T-helper 9 cell (primary cell): Measurements from ENCODE around the gene PLEKHN1.

Source experiments
- DNase-seq: peaks from one replicate; pipeline ENCODE4 v3.0.0-alpha.2; 2020

The PLEKHN1 gene

DNA sequence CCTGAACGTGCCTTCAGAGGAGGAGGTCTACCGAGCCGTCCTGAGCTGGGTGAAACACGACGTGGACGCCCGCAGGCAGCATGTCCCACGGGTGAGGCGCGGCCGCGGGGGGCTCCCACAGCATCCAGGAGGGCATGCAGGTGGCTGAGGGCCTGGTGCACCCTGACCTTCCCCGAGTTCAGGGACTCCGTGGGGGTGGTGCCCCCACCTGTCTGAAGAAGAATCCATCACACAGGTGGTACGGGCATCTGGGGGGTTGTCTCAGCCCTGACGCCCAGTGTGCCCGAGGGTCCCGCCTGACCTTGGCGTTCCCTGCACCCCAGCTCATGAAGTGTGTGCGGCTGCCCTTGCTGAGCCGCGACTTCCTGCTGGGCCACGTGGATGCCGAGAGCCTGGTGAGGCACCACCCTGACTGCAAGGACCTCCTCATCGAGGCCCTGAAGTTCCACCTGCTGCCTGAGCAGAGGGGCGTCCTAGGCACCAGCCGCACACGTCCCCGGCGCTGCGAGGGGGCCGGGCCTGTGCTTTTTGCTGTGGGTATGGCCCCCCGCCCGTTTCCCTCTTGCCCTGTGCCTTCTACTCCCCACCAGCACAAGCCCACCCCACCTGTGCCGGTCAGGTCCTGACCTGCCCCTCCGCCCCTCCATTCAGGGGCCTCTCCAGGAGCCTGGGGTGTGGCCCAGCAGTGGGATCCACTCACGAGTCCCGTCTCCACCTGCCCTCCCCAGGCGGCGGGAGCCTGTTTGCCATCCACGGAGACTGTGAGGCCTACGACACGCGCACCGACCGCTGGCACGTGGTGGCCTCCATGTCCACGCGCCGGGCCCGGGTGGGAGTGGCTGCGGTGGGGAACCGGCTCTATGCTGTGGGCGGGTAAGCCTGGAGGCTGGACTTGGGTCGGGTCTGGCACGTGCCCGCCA, 3.6 kb upstream of the PLEKHN1 start:
- no peak for DNase-seq

DNA sequence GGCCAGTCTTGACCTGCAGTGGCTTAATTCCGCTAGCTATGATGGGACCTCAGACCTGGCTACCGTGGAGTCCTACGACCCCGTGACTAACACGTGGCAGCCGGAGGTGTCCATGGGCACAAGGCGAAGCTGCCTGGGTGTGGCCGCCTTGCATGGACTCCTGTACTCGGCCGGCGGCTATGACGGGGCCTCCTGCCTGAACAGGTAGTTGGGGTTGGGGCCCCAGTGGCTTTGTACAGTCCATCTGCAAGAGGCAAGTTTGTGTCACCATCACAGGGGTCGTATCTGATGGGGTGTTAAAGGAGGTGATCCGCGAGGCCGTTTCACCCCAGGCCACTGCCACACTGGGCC, 3.0 kb upstream of the PLEKHN1 start:
- no peak for DNase-seq

DNA sequence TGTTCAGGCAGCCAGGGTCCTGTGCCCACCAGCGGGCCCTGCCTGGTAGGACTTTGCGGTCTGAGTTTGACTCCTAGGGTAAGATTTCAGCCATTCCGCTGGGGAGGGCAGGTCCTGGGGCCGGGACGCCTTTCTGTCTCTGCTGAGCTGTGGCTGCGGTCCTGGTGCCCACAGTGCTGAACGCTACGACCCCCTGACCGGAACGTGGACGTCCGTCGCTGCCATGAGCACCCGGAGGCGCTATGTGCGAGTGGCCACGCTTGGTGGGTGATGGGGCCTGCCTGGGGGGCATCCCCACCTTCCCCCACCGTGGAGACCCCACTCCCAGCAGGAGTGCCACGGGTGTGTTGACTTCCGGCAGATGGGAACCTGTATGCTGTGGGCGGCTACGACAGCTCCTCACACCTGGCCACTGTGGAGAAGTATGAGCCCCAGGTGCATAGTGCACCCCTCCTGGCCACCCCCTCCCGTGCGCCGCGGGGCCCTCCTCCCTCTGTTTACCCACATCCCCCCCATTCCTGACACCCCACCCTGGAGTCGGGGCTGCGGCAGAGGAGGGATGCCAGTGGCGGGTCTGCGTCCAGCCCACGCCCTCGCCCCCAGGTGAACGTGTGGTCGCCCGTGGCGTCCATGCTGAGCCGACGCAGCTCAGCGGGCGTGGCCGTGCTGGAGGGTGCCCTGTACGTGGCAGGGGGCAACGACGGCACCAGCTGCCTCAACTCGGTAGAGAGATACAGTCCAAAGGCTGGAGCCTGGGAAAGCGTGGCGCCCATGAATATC, 2.3 kb upstream of the PLEKHN1 start:
- no peak for DNase-seq

DNA sequence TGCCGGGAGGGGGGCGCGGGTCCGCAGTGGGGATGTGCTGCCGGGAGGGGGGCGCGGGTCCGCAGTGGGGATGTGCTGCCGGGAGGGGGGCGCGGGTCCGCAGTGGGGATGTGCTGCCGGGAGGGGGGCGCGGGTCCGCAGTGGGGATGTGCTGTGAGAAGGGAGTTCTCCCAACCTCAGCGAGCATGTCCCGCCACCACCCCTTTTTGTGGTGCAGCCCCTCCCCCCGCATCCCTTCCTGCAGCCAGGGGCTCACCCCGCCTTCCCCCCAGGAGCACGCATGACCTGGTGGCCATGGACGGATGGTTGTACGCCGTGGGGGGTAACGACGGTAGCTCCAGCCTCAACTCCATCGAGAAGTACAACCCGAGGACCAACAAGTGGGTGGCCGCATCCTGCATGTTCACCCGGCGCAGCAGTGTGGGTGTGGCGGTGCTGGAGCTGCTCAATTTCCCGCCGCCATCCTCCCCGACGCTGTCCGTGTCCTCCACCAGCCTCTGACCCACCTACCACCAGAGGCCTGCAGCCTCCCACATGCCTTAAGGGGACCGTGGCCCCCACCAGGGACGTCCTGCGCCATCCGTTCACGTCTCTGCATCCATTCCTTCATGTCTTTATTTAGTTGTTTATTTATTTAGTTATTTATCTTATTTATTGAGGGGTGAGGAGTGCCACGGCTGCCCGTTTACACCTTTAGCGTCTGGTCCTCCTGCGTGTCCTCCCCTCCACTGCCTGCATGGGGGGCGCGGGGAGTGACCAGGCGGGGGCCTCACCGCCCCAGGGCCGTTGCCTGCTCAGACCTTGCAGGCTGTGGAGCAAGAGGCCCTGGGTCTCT, 1.4 kb upstream of the PLEKHN1 start:
- no peak for DNase-seq

DNA sequence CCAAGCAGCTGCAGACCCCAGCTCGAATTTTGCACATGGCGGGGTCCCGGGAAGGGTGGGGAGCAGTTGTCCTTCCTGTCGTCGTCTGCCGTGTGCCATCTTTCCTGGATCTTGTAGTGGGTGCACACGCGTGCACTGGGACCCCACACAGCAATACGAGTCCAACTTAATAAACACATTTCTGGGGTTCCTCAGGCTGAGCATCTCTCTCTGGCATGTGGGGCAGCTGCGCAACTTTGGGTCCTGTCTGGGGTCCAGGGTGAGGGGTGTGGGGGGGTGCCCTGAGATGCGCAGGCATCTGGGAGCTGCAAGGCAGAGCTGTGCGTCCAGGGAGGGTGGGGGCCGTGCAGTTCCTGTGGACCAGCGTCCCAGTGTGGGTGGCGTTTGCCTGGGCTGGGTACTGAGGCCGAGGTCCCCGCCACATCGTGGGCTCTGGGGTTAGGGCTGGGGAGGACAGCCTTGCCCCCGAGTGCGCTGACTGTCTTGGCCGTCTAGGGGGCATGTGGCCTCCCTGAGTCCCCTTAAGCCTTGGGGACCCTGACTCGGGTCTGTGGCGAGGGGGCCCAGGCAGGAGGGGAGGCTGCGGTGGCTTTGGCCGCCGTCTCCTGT, 652 bp upstream of the PLEKHN1 start:
- DNase-seq = no peak

DNA sequence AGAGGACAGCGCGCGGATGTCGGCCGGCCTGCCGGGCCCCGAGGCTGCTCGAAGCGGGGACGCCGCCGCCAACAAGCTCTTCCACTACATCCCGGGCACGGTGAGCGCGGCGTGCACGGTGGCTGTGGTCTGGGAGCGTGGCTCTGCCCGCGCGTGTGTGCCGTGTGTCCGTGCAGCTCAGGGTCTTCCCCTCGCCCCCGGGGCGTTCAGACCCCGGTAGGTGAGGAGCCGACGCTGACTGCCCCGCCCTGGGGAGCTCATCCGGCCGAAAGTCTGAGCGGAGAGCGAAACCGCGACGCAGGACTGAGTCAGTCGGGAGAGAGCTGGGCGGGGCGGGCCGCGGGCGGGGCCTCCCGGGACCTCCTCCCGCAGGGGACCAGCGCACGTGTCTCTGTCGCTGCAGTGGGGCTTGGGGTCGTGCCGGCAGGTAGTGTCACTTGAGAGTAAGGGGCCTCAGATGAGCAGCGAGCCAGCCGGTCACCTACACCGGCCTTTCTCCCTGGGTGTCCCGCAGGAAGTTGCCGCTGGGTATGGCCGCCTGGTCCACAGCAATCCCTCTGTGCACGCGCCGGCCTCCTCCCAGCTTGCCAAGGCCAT, 520 bp downstream of the PLEKHN1 start:
- DNase-seq = peak; percentile 68

DNA sequence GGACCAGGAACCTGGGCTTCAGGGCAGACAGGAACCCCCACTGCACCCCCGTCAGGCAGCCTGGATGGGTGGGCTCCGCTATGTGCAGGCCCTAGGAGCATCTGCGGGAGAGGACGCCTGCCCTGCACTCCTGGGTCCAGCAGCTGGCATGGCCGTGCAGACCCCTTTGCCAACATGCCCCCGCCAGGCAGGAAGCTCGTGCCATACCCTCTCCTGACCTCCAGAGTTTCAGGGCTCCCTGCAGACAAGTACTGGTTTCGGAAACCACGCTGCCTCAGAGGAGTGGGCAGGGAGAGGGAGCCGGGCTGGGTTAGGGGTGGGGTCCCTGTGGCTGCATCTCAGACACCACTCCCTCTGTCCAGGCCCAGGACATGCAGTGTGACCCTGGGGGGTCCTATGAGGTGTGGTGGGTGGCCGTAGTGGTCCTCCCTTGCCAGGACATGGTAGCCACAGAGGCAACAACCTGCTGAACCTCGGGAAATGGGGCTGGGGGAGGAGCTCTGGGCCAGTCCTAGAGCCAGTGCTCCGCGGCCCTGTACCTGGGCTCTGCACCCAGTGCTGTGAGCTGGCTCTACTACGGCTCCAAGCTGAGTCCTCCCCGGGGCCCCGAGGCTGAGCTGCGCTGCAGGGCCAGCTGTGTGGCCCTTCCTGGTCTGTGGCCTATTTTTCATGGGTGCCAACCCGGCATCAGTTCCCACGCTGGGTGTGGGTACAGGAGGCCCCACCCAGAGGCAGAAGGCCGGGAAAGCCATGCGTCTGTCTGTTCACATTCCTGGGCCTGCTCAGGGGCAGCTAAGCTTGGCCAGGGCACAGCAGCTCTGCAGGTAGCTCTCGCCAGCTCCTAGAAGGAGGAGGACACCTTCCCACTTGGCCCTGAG, 1.4 kb downstream of the PLEKHN1 start:
- DNase-seq = no peak

DNA sequence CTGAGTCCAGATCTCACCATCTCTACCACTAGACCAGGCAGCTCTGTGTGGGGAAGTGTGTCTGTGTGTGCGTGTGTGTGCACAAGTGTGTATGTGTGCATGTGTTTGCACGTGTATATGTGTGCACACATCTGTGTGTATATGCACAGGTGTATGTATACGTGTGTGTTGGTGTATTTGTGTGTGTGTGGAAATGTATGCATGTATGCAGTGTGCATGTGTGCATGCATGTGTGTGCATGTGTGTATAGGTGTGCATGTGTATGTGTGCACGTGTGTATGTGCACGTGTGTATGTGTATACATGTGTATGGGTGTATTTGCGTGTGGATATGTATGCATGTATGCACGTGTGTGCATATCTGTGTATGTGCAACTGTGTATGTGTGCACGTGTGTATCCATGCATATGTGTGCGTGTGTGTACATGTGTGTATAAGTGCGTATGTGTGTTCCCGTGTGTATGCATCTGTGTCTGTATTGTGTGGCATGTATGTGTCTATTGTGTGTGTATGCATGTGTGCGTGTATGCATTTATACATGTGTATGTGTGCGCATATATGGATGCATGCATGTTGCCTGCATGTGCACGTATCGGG, 3.1 kb downstream of the PLEKHN1 start:
- no peak for DNase-seq

DNA sequence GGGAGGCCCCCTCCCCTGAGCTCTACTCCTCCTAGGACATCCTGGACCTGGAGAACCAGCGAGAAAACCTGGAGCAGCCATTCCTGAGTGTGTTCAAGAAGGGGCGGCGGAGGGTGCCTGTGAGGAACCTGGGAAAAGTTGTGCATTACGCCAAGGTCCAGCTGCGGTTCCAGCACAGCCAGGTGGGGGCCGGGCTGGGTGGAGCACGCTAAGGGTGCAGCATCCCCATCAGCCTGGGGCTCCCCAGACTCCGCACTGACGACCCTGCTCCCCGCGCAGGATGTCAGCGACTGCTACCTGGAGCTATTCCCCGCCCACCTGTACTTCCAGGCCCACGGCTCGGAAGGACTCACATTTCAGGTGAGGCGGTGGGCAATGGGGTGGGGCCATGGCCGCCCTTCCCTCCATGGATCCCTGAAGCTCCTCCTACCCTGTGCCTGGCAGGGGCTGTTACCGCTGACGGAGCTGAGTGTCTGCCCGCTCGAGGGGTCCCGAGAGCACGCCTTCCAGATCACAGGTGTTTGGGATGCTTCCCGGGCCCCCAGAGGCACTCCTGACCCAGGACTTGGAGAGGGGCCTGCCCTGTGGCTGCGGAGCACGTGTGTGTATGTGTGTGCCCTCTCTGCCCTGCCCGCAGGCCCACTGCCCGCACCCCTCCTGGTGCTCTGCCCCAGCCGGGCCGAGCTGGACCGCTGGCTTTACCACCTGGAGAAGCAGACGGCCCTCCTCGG, 4.1 kb downstream of the PLEKHN1 start:
- no peak for DNase-seq

DNA sequence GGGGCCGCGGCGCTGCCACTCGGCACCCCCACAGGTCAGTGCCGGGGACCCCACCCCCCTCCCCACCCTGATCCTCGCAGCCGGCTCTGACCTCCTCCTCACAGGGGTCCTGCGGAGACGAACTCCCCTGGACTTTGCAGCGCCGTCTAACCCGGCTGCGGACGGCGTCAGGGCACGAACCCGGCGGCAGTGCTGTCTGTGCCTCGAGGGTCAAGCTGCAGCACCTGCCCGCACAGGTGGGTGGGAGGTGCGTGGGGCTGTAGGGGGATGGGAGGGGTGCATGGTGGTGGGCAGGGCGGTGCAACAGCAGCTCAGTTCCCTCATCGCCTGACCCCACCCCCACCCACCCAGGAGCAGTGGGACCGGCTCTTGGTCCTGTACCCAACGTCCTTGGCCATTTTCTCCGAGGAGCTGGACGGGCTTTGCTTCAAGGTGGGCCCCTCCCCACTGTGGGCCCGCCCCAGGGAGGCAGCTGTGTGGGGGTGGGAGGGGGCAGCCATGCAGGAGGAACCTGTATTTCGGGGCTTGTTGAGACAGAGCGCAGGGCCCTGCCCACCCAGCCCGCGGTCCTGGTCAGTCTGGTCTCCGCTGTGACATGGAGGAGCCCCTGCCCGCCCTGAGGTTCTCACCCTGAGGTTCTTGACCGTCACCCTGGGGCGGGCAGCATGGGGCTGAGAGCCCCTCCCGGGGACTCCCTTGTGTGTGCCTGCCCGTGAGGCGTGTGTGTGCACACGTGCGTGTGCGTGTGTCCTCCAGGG, 4.9 kb downstream of the PLEKHN1 start:
- no peak for DNase-seq

DNA sequence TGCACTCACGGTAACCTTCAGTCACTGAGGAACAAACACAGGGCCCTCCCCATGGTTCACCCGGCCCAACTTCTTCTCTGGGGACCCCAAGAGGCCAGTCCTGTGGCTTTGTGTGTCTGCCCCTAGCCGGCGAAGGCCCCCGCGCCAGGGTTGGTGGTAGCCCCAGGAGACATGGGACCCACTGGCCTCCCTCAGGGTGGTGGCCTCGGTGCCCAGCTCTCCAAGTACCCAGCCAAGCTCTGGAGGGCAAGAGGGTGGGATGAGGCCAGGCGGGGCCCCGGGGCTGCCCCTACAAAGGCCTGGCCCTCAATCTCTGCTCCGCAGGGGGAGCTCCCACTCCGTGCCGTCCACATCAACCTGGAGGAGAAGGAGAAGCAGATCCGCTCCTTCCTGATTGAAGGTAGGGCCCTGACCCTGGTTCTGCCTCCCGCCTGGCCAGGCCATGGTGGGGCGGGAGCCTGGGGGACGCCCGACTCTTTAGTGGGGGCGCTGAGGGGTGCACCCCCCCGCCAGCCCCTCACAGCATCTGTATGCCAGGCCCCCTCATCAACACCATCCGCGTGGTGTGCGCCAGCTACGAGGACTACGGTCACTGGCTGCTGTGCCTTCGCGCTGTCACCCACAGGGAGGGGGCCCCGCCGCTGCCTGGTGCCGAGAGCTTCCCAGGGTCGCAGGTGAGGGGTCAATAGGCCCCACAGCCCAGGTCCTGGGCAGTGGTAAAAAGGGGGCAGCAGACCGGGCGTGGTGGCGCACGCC, 5.6 kb downstream of the PLEKHN1 start:
- DNase-seq = no peak

DNA sequence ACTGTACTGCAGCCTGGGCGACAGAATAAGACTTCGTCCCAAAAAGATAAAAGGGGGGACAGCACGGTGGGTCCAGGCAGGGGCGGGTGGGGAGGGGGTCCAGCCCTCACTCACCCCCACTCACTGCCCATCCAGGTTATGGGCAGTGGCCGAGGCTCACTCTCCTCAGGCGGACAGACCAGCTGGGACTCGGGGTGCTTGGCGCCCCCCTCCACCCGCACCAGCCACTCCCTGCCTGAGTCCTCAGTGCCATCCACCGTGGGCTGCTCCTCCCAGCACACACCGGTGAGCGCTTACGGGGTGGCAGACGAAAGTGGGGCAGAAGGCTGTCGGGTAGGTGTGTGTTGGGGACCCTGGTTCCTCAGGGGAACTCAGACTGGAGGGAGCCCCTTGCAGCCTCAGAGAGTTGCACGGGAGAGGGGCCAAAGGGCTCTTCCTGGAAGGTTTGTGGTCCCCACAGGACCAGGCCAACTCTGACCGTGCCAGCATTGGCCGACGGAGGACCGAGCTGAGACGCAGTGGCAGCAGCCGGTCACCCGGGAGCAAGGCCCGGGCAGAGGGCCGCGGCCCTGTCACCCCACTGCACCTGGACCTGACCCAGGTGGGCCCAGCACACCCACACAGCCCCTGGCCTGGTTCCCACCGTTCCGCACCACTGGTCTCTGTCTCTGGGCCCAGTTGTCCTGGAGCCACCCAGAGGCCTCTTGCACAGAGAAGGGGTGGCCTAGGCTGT, 6.6 kb downstream of the PLEKHN1 start:
- no peak for DNase-seq

DNA sequence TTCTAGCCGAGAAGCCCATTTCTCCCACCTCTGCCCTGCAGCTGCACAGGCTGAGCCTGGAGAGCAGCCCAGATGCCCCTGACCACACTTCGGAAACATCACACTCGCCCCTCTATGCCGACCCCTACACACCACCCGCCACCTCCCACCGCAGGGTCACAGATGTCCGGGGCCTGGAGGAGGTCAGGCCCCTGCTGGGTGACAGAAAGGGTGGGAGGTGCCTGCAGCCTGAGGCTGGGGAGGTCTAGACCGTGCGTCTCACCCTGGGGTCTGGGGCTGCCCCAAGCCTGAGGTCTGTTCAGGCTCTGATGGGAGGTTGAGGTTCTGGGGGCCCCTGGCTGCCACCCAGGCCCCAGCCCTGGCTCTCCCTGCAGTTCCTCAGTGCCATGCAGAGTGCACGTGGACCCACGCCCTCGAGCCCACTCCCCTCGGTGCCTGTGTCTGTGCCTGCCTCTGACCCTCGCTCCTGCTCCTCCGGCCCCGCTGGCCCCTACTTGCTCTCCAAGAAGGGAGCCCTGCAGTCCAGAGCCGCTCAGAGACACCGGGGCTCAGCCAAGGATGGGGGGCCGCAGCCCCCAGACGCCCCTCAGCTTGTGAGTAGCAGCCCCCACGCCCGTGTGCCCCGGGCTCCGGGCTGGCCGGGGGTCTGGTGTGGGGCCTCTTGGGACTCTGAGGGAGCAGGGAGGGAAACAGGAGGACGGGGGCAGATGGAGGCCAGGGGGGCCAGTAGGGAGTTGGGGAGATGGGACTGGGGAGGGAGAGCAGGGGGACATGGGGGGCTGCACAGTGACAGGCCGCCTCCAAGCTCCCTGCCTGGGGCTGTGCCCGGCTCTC, 7.4 kb downstream of the PLEKHN1 start:
- DNase-seq = no peak

DNA sequence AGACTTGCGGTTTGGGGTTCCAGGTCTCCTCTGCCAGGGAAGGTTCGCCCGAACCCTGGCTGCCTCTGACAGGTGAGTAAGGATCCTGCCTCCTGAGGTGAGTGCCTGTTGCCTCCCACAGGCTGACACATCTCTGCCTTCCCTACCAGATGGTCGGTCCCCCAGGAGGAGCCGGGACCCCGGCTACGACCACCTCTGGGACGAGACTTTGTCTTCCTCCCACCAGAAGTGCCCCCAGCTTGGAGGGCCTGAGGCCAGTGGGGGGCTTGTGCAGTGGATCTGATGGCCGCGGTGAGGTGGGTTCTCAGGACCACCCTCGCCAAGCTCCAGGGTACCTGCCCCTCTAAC, 8.0 kb downstream of the PLEKHN1 start:
- DNase-seq = no peak

DNA sequence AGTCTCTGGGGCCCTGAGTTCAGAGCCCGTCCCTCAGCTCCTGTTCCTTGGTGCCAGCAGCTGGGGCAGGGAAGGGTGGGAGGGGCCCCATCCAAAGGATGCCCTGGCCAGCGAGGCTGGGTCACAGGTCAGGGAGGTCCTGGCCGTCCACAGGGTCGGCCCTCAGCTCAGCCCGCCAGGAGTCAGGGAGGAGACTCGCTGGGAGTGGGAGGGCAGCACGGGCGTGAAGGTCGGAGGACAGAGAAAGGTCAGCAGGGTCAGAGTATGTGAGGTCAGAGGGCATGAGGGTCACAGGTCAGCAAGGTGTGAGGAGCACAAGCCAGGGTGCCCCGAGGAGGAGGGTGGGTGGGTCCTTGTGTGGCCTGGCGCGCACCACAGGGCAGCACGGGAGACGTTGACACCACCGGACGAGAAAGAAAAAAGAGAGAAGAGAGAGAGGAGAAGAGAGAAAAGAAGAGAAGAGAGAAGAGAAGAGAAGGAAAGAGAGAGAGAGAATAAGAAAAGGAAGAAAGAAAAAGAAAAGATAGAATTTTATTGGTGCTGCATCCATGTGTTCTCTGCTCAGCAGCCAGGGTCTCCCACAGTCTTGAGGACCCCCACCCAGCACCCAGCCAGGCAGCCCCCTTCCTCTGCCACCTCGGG, 8.5 kb downstream of the PLEKHN1 start:
- no peak for DNase-seq

DNA sequence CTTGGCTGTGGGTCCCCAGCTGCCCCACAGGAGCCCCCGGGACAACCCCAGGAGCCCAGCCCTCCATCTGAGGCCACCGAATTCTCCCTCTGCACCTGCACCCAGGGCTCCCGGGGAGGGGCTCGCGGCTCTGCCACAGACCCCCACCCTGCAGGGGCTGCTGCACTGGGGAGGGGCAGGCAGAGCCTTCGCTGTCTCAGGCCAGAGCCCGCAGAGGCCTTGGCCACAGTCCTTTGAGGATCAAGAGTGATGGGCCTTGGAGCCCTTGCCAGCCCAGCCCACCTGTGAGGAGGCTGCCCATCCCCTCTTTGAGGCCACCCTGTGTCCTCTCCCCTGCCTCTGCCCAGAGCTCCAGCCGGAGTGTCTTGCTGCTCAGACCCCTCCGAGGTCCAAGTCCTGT, 9.1 kb downstream of the PLEKHN1 start:
- DNase-seq = no peak
